Measurements from ENCODE around the gene CORO2B.

Gene CORO2B

DNA sequence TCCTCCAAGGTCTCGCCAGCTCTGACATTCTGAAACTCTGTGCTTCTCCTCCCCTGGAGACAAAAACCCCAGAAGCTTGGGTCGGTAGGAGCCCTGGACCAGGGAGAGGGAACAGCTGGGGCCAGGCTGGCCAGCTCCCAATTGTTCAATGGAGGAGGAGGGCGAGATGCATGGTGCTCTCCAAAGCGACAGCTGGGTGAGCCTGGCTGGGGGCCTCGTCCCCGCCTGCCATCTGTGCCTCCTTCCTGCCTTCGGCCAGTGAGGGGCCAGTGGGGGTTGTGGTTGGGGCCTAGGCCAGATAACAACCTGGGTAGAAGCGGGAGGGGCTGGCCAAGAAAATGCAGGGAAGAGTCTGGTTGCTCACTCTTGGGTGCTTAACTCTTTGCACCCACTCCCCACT lies 79.4 kb downstream of the CORO2B start:
- H3K4me2 ChIP-seq (ENCODE audit: low read length) = no peak overlapping the region
- H3K9me3 ChIP-seq (ENCODE audit: control insufficient read depth, low read length) = no peaks in the 10 kb centered on the region
- no peaks in the 10 kb centered on the region for H3K36me3 ChIP-seq (ENCODE audit: control insufficient read depth, insufficient read depth, low read length)
- TF ChIP-seq CTCF (IDR thresholded peaks at IDR 0.05) = no peak
- no peaks in the 10 kb centered on the region for H3K4me1 ChIP-seq
- no peak overlapping the region for H2AFZ ChIP-seq
- H3K79me2 ChIP-seq = no peaks in the 10 kb centered on the region
- no peaks in the 10 kb centered on the region for H3K27me3 ChIP-seq (ENCODE audit: control insufficient read depth, insufficient read depth, low read length)
- H3K9ac ChIP-seq = no peak overlapping the region
- no peak overlapping the region for H3K27ac ChIP-seq
- H3K4me3 ChIP-seq (ENCODE audit: low read depth, low read length) = no peak overlapping the region

DNA sequence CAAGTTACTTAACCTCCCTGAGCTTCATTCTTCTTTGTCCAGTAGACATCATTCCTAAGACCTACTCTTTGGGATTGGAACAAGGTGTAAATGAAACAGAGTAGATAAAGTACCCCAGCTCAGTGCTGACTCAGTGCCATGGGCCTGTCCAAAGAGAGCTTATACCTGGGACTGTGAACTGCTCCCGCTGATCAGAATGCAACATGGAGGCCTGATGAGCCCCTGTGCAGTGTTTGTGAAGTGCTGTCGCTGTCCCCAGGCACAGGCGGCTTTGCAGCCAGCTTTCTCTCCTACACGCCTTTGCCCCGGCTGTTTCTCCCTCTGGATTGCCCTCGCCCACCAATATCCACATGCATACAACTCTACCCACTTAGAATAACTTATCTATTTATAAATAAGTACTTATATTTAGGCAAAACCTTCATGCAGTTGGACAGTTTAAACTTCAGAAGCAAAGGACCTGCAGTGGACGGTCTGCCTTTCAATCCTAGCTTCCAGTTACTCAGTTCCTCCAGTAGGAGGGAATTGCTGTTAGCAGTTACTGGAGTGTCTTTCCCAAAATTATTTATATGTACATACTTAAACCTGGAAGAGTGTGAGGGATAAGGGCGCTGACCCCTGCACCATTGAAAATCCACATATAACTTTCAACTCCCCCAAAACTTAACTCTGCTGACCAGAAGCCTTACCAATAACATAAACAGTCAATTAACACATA lies 80.0 kb downstream of the CORO2B start:
- no peaks in the 10 kb centered on the region for H3K79me2 ChIP-seq
- H2AFZ ChIP-seq = no peak overlapping the region
- H3K36me3 ChIP-seq (ENCODE audit: control insufficient read depth, insufficient read depth, low read length) = no peaks in the 10 kb centered on the region
- no peak overlapping the region for H3K9ac ChIP-seq
- no peak overlapping the region for H3K4me2 ChIP-seq (ENCODE audit: low read length)
- no peaks in the 10 kb centered on the region for H3K27me3 ChIP-seq (ENCODE audit: control insufficient read depth, insufficient read depth, low read length)
- H3K4me3 ChIP-seq (ENCODE audit: low read depth, low read length) = no peak overlapping the region
- H3K27ac ChIP-seq = no peak overlapping the region
- H3K9me3 ChIP-seq (ENCODE audit: control insufficient read depth, low read length) = no peaks in the 10 kb centered on the region
- H3K4me1 ChIP-seq = no peaks in the 10 kb centered on the region
- no peak for TF ChIP-seq CTCF (IDR thresholded peaks at IDR 0.05)

DNA sequence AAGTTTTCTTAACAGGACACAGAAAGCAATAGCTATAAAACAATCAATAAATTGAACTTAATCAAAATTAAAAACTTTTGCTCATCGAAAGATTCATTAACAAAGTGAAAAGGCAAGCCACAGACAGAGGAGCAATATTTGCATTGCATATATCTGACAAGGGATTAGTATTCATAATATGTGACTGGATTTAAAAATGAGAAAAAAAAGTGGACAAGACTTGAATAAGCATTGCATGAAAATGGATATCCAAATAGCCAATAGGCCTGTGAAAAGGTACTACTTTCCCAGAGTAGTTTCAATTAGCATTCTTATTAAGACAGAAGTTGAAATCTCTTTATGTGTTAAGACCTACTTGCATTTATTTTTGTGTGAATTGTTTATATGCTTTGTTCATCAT lies 84.7 kb downstream of the CORO2B start:
- Histone ChIP-seq H3K4me1 (no peaks in the 10 kb centered on the region), H3K4me3 (ENCODE audit: low read depth, low read length) (no peak overlapping the region), H3K27ac (no peak overlapping the region), H3K27me3 (ENCODE audit: control insufficient read depth, insufficient read depth, low read length) (no peaks in the 10 kb centered on the region), H3K4me2 (ENCODE audit: low read length) (no peak overlapping the region), H2AFZ (no peak overlapping the region), H3K79me2 (no peaks in the 10 kb centered on the region), H3K9me3 (ENCODE audit: control insufficient read depth, low read length) (no peaks in the 10 kb centered on the region), H3K9ac (no peak overlapping the region), H3K36me3 (ENCODE audit: control insufficient read depth, insufficient read depth, low read length) (no peaks in the 10 kb centered on the region)
- no peak for TF ChIP-seq CTCF (IDR thresholded peaks at IDR 0.05)

- no peak overlapping the region for H3K27ac ChIP-seq
- no peak overlapping the region for H3K4me3 ChIP-seq (ENCODE audit: low read depth, low read length)
- H3K4me2 ChIP-seq (ENCODE audit: low read length) = no peak overlapping the region
- H3K79me2 ChIP-seq = no peaks in the 10 kb centered on the region
- H3K4me1 ChIP-seq = no peaks in the 10 kb centered on the region
- H3K9ac ChIP-seq = no peak overlapping the region
- H3K27me3 ChIP-seq (ENCODE audit: control insufficient read depth, insufficient read depth, low read length) = no peaks in the 10 kb centered on the region
- no peak for TF ChIP-seq CTCF (IDR thresholded peaks at IDR 0.05)
- no peak overlapping the region for H2AFZ ChIP-seq
- no peaks in the 10 kb centered on the region for H3K36me3 ChIP-seq (ENCODE audit: control insufficient read depth, insufficient read depth, low read length)
- H3K9me3 ChIP-seq (ENCODE audit: control insufficient read depth, low read length) = no peaks in the 10 kb centered on the region
Observed at GRCh38 chr15:68666120-68666811, 87.5 kb downstream of the CORO2B start.

Data from parathyroid adenoma (tissue), 2 donors.